WTC11 (cell line): Measurements from ENCODE around the gene BPI.

Source experiments
- CBFB ChIP-seq: sonication (generic); formaldehyde crosslinking; IDR thresholded peaks from 2 replicates; pipeline ENCODE4 v1.8.1; 2022; ENCODE audit warnings: mild to moderate bottlenecking, low read depth, missing genetic modification reagents
- KAT7 ChIP-seq: sonication (generic); formaldehyde crosslinking; IDR thresholded peaks from 2 replicates; pipeline ENCODE4 v1.8.1; 2023; ENCODE audit warnings: missing genetic modification reagents, mild to moderate bottlenecking, borderline replicate concordance
- SP1 ChIP-seq: sonication (generic); formaldehyde crosslinking; conservative IDR thresholded peaks from 2 replicates; pipeline ENCODE4 v1.8.1; 2022; ENCODE audit warnings: missing genetic modification reagents
- TF ChIP-seq, protein P1 (sequence below): fragments of 200-600 bp; IDR thresholded peaks from 2 replicates; pipeline ENCODE4 v1.8.0; 2022; ENCODE audit warnings: antibody characterized with exemption
- TF ChIP-seq, protein P2 (sequence below): sonication (generic); formaldehyde crosslinking; IDR thresholded peaks from 2 replicates; pipeline ENCODE4 v1.8.0; 2022; ENCODE audit warnings: mild to moderate bottlenecking, missing genetic modification reagents
- TF ChIP-seq, protein P3 (sequence below): sonication (generic); formaldehyde crosslinking; IDR thresholded peaks from 2 replicates; pipeline ENCODE4 v1.8.0; 2023; ENCODE audit warnings: missing genetic modification reagents
- TF ChIP-seq, protein P4 (sequence below): sonication (generic); formaldehyde crosslinking; IDR thresholded peaks from 2 replicates; pipeline ENCODE4 v1.8.0; 2022; ENCODE audit warnings: mild to moderate bottlenecking, missing genetic modification reagents

DNA sequence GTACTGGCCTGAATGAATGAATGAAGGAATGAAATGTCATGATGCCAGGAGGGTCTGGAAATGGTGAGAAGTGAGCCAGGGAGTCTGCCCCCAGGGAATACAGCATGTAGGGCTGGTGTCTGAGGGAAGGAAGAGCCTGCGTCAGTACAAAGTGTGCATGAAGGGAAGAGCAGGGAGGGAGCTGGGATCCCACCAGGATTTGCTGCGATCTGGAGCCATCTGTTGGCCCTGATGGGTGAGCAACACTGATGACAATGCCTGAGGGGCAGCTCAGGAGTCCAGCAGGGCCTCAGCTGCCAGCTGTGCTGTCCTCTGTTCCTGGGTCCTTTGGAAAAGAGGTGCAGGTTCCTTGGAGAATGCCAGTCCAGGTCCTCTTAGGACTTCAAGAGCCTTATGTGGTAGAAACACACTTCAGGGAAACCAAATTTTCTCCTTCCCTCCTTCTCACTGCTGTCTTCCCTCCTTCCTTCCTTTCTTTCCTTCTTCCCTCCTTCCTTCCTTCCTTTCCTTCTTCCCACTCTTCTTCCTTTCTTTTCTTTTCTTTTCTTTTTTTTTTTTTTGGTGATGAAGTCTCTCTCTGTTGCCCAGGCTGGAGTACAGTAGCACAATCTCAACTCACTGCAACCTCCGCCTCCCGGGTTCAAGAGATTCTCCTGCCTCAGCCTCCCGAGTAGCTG, 11.5 kb downstream of the BPI start:
- TF ChIP-seq, protein P1, sequence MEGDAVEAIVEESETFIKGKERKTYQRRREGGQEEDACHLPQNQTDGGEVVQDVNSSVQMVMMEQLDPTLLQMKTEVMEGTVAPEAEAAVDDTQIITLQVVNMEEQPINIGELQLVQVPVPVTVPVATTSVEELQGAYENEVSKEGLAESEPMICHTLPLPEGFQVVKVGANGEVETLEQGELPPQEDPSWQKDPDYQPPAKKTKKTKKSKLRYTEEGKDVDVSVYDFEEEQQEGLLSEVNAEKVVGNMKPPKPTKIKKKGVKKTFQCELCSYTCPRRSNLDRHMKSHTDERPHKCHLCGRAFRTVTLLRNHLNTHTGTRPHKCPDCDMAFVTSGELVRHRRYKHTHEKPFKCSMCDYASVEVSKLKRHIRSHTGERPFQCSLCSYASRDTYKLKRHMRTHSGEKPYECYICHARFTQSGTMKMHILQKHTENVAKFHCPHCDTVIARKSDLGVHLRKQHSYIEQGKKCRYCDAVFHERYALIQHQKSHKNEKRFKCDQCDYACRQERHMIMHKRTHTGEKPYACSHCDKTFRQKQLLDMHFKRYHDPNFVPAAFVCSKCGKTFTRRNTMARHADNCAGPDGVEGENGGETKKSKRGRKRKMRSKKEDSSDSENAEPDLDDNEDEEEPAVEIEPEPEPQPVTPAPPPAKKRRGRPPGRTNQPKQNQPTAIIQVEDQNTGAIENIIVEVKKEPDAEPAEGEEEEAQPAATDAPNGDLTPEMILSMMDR: no peak
- no peak for TF ChIP-seq SP1 (CRISPR knock-in tag)
- no peak for TF ChIP-seq KAT7 (CRISPR knock-in tag)
- TF ChIP-seq CBFB: no peak
- TF ChIP-seq, protein P2, sequence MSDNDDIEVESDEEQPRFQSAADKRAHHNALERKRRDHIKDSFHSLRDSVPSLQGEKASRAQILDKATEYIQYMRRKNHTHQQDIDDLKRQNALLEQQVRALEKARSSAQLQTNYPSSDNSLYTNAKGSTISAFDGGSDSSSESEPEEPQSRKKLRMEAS (CRISPR knock-in tag): no peak
- TF ChIP-seq, protein P3, sequence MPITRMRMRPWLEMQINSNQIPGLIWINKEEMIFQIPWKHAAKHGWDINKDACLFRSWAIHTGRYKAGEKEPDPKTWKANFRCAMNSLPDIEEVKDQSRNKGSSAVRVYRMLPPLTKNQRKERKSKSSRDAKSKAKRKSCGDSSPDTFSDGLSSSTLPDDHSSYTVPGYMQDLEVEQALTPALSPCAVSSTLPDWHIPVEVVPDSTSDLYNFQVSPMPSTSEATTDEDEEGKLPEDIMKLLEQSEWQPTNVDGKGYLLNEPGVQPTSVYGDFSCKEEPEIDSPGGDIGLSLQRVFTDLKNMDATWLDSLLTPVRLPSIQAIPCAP (CRISPR knock-in tag): no peak
- TF ChIP-seq, protein P4, sequence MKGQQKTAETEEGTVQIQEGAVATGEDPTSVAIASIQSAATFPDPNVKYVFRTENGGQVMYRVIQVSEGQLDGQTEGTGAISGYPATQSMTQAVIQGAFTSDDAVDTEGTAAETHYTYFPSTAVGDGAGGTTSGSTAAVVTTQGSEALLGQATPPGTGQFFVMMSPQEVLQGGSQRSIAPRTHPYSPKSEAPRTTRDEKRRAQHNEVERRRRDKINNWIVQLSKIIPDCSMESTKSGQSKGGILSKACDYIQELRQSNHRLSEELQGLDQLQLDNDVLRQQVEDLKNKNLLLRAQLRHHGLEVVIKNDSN (CRISPR knock-in tag): no peak
